Neural cell (in vitro differentiated cells): ENCODE results near the gene MAD1L1. TPM values are rescaled to one million over a fixed set of nuclear protein-coding genes. Genes with fewer than 3 reads are reported as not detected.

Source experiments
- H2AFZ ChIP-seq: fragments of 200-600, 300-800 bp; sonication (generic), shearing (Covaris generic); 2 replicates; pipeline ENCODE4 v1.6.0; 2014; ENCODE audit warnings: low read depth, mild to moderate bottlenecking, antibody characterized with exemption, low read length, moderate library complexity
- H3F3A ChIP-seq: fragments of 200-600 bp; shearing (Covaris generic); 2 replicates; pipeline ENCODE4 v1.6.1; 2016; ENCODE audit warnings: mild to moderate bottlenecking, moderate library complexity, mixed read lengths, antibody characterized with exemption, low read length; ENCODE audit not compliant: insufficient read depth, poor library complexity, severe bottlenecking
- H3K27ac ChIP-seq: fragments of 200-600, 300-800 bp; sonication (generic), shearing (Covaris generic); 2 replicates; pipeline ENCODE4 v1.5.1; 2014; ENCODE audit warnings: mild to moderate bottlenecking, low read length, moderate library complexity
- H3K27me3 ChIP-seq: fragments of 300-800, 200-600 bp; sonication (generic), shearing (Covaris generic); 2 replicates; pipeline ENCODE4 v1.6.0; 2014; ENCODE audit warnings: mild to moderate bottlenecking, low read depth, low read length, moderate library complexity; ENCODE audit not compliant: insufficient read depth
- H3K36me3 ChIP-seq: fragments of 300-800, 200-600 bp; sonication (generic), shearing (Covaris generic); 2 replicates; pipeline ENCODE4 v1.5.1; 2014; ENCODE audit warnings: mild to moderate bottlenecking, antibody characterized with exemption, low read length, moderate library complexity; ENCODE audit not compliant: insufficient read depth
- H3K4me2 ChIP-seq: fragments of 300-800, 200-600 bp; sonication (generic), shearing (Covaris generic); 2 replicates; pipeline ENCODE4 v1.6.0; 2014; ENCODE audit warnings: mild to moderate bottlenecking, low read length
- H3K4me3 ChIP-seq: fragments of 300-800, 200-600 bp; sonication (generic), shearing (Covaris generic); 2 replicates; pipeline ENCODE4 v1.5.1; 2014; ENCODE audit warnings: mild to moderate bottlenecking, low read length, moderate library complexity
- H3K79me2 ChIP-seq: fragments of 200-600 bp; shearing (Covaris generic); replicated peaks from 2 replicates; pipeline ENCODE4 v1.6.0; 2014; ENCODE audit warnings: mild to moderate bottlenecking, low read length, moderate library complexity; ENCODE audit not compliant: insufficient read depth
- H3K9ac ChIP-seq: fragments of 300-800, 200-600 bp; sonication (generic), shearing (Covaris generic); 2 replicates; pipeline ENCODE4 v1.6.1; 2016; ENCODE audit warnings: mild to moderate bottlenecking, low read length, mixed read lengths
- H3K9me2 ChIP-seq: fragments of 200-600 bp; shearing (Covaris generic); 2 replicates; pipeline ENCODE4 v1.6.1; 2016; ENCODE audit warnings: mild to moderate bottlenecking, low read length, mixed read lengths; ENCODE audit not compliant: insufficient read depth
- H3K9me3 ChIP-seq: fragments of 200-600, 300-800 bp; sonication (generic), shearing (Covaris generic); 2 replicates; pipeline ENCODE4 v1.6.1; 2016; ENCODE audit warnings: mild to moderate bottlenecking, mixed run types, low read length, moderate library complexity, mixed read lengths
- H4K20me1 ChIP-seq: fragments of 200-600 bp; shearing (Covaris generic); 2 replicates; pipeline ENCODE4 v1.6.1; 2016; ENCODE audit warnings: mild to moderate bottlenecking, mixed run types; ENCODE audit not compliant: insufficient read depth
- EP300 ChIP-seq: fragments of 450-650 bp; conservative IDR thresholded peaks from 2 replicates; pipeline ENCODE4 v1.6.1; 2014; ENCODE audit warnings: antibody characterized with exemption, mild to moderate bottlenecking, moderate library complexity; ENCODE audit not compliant: poor library complexity, severe bottlenecking
- EZH2 ChIP-seq: fragments of 200-600, 300-800 bp; shearing (Covaris generic), sonication (generic); IDR thresholded peaks from 2 replicates; pipeline ENCODE4 v1.6.1; 2014; ENCODE audit warnings: antibody characterized with exemption, low read length, borderline replicate concordance, mild to moderate bottlenecking; ENCODE audit not compliant: insufficient read depth, poor library complexity, severe bottlenecking
- MXI1 ChIP-seq: fragments of 450-650 bp; conservative IDR thresholded peaks from 2 replicates; pipeline ENCODE4 v1.6.1; 2014; ENCODE audit warnings: antibody characterized with exemption, mild to moderate bottlenecking; ENCODE audit not compliant: poor library complexity, severe bottlenecking
- POLR2AphosphoS5 ChIP-seq: IDR thresholded peaks from 2 replicates; pipeline ENCODE4 v1.6.1; 2012
- RAD21 ChIP-seq: fragments of 450-650 bp; conservative IDR thresholded peaks from 2 replicates; pipeline ENCODE4 v1.6.1; 2014; ENCODE audit warnings: antibody characterized with exemption, mild to moderate bottlenecking, moderate library complexity
- SMC3 ChIP-seq: fragments of 450-650 bp; conservative IDR thresholded peaks from 2 replicates; pipeline ENCODE4 v1.6.1; 2014; ENCODE audit warnings: antibody characterized with exemption, mild to moderate bottlenecking, moderate library complexity; ENCODE audit not compliant: poor library complexity
- TAF1 ChIP-seq: IDR thresholded peaks from 2 replicates; pipeline ENCODE4 v1.6.1; 2012; ENCODE audit warnings: low read depth
- polyA plus RNA-seq: library from polyadenylated mRNA; depleted of rRNA; stranded (reverse); fragments of >200 nt; gene quantifications from 2 replicates; pipeline ENCODE4 v1.2.3, GENCODE V29; 2014
- TF ChIP-seq, protein P1 (sequence below): fragments of 450-650 bp; IDR thresholded peaks from 2 replicates; pipeline ENCODE4 v1.5.1; 2014; ENCODE audit warnings: antibody characterized with exemption, mild to moderate bottlenecking, moderate library complexity; ENCODE audit not compliant: poor library complexity, severe bottlenecking
- TF ChIP-seq, protein P2 (sequence below): IDR thresholded peaks from 2 replicates; pipeline ENCODE4 v1.6.1; 2012; ENCODE audit warnings: borderline replicate concordance

MAD1L1 gene
- polyA plus RNA-seq, 1 donor from 2014 or later: 31.4 TPM

DNA sequence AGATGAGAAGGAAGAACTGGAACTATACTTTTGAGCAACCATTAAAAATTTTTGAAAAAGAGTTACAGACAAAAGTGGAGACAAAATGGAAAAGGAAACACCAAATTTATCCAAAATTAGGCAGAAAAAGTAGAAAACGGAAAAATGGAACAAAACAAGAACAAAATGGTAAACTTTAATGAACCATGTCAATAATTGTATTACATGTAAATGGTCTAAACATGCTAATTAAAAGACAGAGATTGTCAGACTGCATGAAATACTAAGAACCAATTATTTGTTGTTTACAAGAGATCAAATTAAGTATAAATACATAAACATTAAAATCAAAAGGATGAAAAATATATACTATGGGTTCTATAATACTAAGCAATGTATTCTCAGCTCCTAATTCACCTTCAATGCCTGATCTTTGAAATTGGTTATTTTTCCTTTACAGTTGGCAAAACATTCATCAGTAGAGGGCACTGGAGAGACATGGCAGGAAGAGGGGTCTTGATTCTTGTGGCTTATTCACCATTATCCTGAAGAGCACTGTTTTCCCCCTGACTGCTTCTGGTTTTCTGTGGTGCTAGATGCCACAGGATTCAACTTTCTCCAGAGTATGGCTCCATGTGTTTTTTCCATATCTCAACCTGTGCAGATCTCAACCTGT lies 437.7 kb downstream of the MAD1L1 start:
- Histone ChIP-seq H2AFZ (no peak overlapping the region), H3K27ac (no peak overlapping the region), H3K4me3 (no peak overlapping the region), H3K9me3 (peaks cover 5% of the 10 kb centered on the region), H3K9me2 (no peaks in the 10 kb centered on the region), H3K4me2 (no peak overlapping the region), H4K20me1 (no peaks in the 10 kb centered on the region), H3K9ac (no peak overlapping the region), H3K79me2 (no peaks in the 10 kb centered on the region), H3K36me3 (no peaks in the 10 kb centered on the region), H3K27me3 (no peaks in the 10 kb centered on the region), H3F3A (no peaks in the 10 kb centered on the region)
- TF ChIP-seq POLR2AphosphoS5 (no peak), RAD21 (peak; percentile 36)
- TF ChIP-seq, protein P1, sequence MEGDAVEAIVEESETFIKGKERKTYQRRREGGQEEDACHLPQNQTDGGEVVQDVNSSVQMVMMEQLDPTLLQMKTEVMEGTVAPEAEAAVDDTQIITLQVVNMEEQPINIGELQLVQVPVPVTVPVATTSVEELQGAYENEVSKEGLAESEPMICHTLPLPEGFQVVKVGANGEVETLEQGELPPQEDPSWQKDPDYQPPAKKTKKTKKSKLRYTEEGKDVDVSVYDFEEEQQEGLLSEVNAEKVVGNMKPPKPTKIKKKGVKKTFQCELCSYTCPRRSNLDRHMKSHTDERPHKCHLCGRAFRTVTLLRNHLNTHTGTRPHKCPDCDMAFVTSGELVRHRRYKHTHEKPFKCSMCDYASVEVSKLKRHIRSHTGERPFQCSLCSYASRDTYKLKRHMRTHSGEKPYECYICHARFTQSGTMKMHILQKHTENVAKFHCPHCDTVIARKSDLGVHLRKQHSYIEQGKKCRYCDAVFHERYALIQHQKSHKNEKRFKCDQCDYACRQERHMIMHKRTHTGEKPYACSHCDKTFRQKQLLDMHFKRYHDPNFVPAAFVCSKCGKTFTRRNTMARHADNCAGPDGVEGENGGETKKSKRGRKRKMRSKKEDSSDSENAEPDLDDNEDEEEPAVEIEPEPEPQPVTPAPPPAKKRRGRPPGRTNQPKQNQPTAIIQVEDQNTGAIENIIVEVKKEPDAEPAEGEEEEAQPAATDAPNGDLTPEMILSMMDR: peak; percentile 21

DNA sequence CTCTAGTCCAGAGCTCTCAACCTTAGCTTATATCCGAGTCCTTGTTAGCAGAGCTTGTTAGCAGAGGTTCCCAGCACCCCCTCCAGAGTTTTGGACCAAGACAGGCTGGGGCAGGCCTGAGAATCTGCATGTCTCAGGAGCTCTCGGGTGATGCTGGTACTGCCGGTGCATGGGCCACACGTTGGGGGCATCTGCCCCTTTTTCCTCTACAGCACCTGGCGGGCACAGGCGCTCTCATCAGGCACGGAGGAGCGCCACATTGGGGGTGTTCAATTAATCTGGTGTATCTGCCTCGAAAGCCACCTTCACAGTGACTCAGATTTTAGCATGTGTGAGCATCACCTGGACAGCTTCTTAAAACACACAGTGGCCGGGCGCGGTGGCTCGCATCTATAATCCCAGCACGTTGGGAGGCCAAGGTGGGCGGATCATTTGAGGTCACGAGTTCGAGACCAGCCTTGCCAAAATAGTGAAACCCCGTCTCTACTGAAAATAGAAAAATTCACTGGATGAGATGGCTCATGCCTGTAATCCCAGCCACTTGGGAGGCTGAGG lies 445.0 kb downstream of the MAD1L1 start:
- Histone ChIP-seq H3F3A (no peaks in the 10 kb centered on the region), H3K79me2 (no peaks in the 10 kb centered on the region), H3K9ac (no peak overlapping the region), H2AFZ (no peak overlapping the region), H4K20me1 (no peaks in the 10 kb centered on the region), H3K4me3 (no peak overlapping the region), H3K9me3 (peaks cover 2% of the 10 kb centered on the region), H3K27ac (no peak overlapping the region), H3K4me2 (no peak overlapping the region), H3K27me3 (no peaks in the 10 kb centered on the region), H3K36me3 (no peaks in the 10 kb centered on the region), H3K9me2 (no peaks in the 10 kb centered on the region)
- TF ChIP-seq, protein P2, sequence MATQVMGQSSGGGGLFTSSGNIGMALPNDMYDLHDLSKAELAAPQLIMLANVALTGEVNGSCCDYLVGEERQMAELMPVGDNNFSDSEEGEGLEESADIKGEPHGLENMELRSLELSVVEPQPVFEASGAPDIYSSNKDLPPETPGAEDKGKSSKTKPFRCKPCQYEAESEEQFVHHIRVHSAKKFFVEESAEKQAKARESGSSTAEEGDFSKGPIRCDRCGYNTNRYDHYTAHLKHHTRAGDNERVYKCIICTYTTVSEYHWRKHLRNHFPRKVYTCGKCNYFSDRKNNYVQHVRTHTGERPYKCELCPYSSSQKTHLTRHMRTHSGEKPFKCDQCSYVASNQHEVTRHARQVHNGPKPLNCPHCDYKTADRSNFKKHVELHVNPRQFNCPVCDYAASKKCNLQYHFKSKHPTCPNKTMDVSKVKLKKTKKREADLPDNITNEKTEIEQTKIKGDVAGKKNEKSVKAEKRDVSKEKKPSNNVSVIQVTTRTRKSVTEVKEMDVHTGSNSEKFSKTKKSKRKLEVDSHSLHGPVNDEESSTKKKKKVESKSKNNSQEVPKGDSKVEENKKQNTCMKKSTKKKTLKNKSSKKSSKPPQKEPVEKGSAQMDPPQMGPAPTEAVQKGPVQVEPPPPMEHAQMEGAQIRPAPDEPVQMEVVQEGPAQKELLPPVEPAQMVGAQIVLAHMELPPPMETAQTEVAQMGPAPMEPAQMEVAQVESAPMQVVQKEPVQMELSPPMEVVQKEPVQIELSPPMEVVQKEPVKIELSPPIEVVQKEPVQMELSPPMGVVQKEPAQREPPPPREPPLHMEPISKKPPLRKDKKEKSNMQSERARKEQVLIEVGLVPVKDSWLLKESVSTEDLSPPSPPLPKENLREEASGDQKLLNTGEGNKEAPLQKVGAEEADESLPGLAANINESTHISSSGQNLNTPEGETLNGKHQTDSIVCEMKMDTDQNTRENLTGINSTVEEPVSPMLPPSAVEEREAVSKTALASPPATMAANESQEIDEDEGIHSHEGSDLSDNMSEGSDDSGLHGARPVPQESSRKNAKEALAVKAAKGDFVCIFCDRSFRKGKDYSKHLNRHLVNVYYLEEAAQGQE: no peak
- TF ChIP-seq, protein P1: no peak
- no peak for TF ChIP-seq RAD21
- TF ChIP-seq TAF1: no peak
- no peak for TF ChIP-seq MXI1
- TF ChIP-seq EP300: no peak
- TF ChIP-seq SMC3: no peak
- no peak for TF ChIP-seq EZH2
- no peak for TF ChIP-seq POLR2AphosphoS5
